Neuronal stem cell (in vitro differentiated cells): Measurements from ENCODE around the gene LGR6.

ENCODE experiments used
- DNase-seq: peaks from one replicate; pipeline ENCODE4 v3.0.0-alpha.2; 2013; ENCODE audit warnings: low spot score
- H2AFZ ChIP-seq: one replicate; pipeline ENCODE4 v1.6.1; 2013; ENCODE audit warnings: mild to moderate bottlenecking, low read length, inconsistent platforms
- H2AK5ac ChIP-seq: 2 replicates; pipeline ENCODE4 v1.6.1; 2013; ENCODE audit warnings: low read depth, mild to moderate bottlenecking, inconsistent platforms, low read length, moderate library complexity, mixed read lengths
- H2BK120ac ChIP-seq: 2 replicates; pipeline ENCODE4 v1.6.1; 2013; ENCODE audit warnings: low read depth, mild to moderate bottlenecking, inconsistent platforms, low read length, moderate library complexity, mixed read lengths
- H2BK12ac ChIP-seq: one replicate; pipeline ENCODE4 v1.6.1; 2013; ENCODE audit warnings: low read length, inconsistent platforms
- H2BK15ac ChIP-seq: 2 replicates; pipeline ENCODE4 v1.6.1; 2013; ENCODE audit warnings: mild to moderate bottlenecking, low read length, inconsistent platforms, mixed read lengths
- H2BK5ac ChIP-seq: one replicate; pipeline ENCODE4 v1.6.1; 2013; ENCODE audit warnings: inconsistent platforms, mild to moderate bottlenecking, low read length, moderate library complexity
- H3K14ac ChIP-seq: one replicate; pipeline ENCODE4 v1.6.1; 2013; ENCODE audit warnings: low read length, inconsistent platforms
- H3K18ac ChIP-seq: 2 replicates; pipeline ENCODE4 v1.6.1; 2013; ENCODE audit warnings: low read length, inconsistent platforms
- H3K23ac ChIP-seq: 2 replicates; pipeline ENCODE4 v1.6.1; 2013; ENCODE audit warnings: low read depth, mild to moderate bottlenecking, mixed read lengths, low read length, inconsistent platforms; ENCODE audit not compliant: poor library complexity
- H3K27ac ChIP-seq: replicated peaks from 3 replicates; pipeline ENCODE4 v1.5.1; 2013; ENCODE audit warnings: low read length, inconsistent platforms
- H3K27me3 ChIP-seq, 3 experiments: 2 replicates each; pipeline ENCODE4 v1.6.1; 2013; ENCODE audit warnings: low read length in 3 of 3, mild to moderate bottlenecking in 2 of 3, inconsistent platforms in 1 of 3, low read depth in 1 of 3, mixed read lengths in 1 of 3, moderate library complexity in 1 of 3; ENCODE audit not compliant: control insufficient read depth in 3 of 3, insufficient read depth in 3 of 3
- H3K36me3 ChIP-seq, 2 donors: replicated peaks in 1 of 2; 2 replicates each; pipeline ENCODE4 v1.6.1; 2013; ENCODE audit warnings: low read length in 2 of 2; ENCODE audit not compliant: control insufficient read depth in 2 of 2, insufficient read depth in 2 of 2
- H3K4ac ChIP-seq: 2 replicates; pipeline ENCODE4 v1.6.1; 2013; ENCODE audit warnings: inconsistent platforms, mild to moderate bottlenecking, low read length, moderate library complexity
- H3K4me1 ChIP-seq, 2 donors: 1 replicate in 1 of 2; 2 replicates in 1 of 2; pipeline ENCODE4 v1.6.1; 2013; ENCODE audit warnings: low read length in 2 of 2, low read depth in 1 of 2; ENCODE audit not compliant: control insufficient read depth in 2 of 2, insufficient read depth in 1 of 2
- H3K4me2 ChIP-seq: one replicate; pipeline ENCODE4 v1.6.1; 2013; ENCODE audit warnings: mild to moderate bottlenecking, low read length, inconsistent platforms; ENCODE audit not compliant: insufficient read depth, poor library complexity, severe bottlenecking
- H3K4me3 ChIP-seq, 2 donors: 2 replicates each; pipeline ENCODE4 v1.5.1; 2013; ENCODE audit warnings: low read length in 2 of 2, mild to moderate bottlenecking in 2 of 2, inconsistent platforms in 1 of 2, moderate library complexity in 1 of 2
- H3K79me1 ChIP-seq: one replicate; pipeline ENCODE4 v1.6.1; 2013; ENCODE audit warnings: low read depth, mild to moderate bottlenecking, inconsistent platforms, low read length, moderate library complexity
- H3K9ac ChIP-seq: one replicate; pipeline ENCODE4 v1.6.1; 2013; ENCODE audit warnings: mild to moderate bottlenecking, low read depth, low read length, inconsistent platforms; ENCODE audit not compliant: poor library complexity
- H3K9me3 ChIP-seq, 2 donors: replicated peaks in 1 of 2; 2 replicates each; pipeline versions ENCODE3 to v1.6.1; 2013; ENCODE audit warnings: low read length in 2 of 2, mild to moderate bottlenecking in 2 of 2, inconsistent platforms in 1 of 2, low read depth in 1 of 2, mixed read lengths in 1 of 2, moderate library complexity in 1 of 2; ENCODE audit not compliant: control insufficient read depth in 2 of 2, insufficient read depth in 1 of 2
- H4K8ac ChIP-seq: one replicate; pipeline ENCODE4 v1.6.1; 2013; ENCODE audit warnings: low read depth, mild to moderate bottlenecking, inconsistent platforms, low read length, moderate library complexity
- H4K91ac ChIP-seq: one replicate; pipeline ENCODE4 v1.6.1; 2013; ENCODE audit warnings: low read length, low read depth, mild to moderate bottlenecking, inconsistent platforms; ENCODE audit not compliant: poor library complexity
- WGBS, 2 donors: extraction: QIAGEN DNeasy Blood & Tissue Kit; methylation state at CpG; one replicate each; pipeline ENCODE4 v1.1.7; 2013; ENCODE audit warnings: missing lambda C conversion rate in 2 of 2, mixed read lengths in 1 of 2; ENCODE audit not compliant: insufficient read length in 2 of 2, insufficient replicate concordance in 1 of 2; ENCODE audit errors: extremely low coverage in 2 of 2; 5-methylcytosine and 5-hydroxymethylcytosine counted together

LGR6 gene

GRCh38 chr1:202276081-202276715 is 82.6 kb downstream of the LGR6 start:
- no peak overlapping the region for H3K4ac ChIP-seq
- no peak overlapping the region for H3K23ac ChIP-seq
- H3K27ac ChIP-seq: no peak overlapping the region
- no peak overlapping the region for H2AFZ ChIP-seq
- H3K27me3 ChIP-seq: peaks cover 0 to 40% (median 2%) of the 10 kb centered on the region in 3 experiments
- no peak overlapping the region for H4K91ac ChIP-seq
- H3K18ac ChIP-seq: peak overlapping the region; percentile 33
- no peaks in the 10 kb centered on the region for H3K9me3 ChIP-seq
- no peak overlapping the region for H2BK120ac ChIP-seq
- no peaks in the 10 kb centered on the region for H3K4me1 ChIP-seq
- H2AK5ac ChIP-seq: peak overlapping the region; percentile 27
- H2BK15ac ChIP-seq: no peak overlapping the region
- no peak overlapping the region for H3K4me3 ChIP-seq
- no peak overlapping the region for H3K9ac ChIP-seq
- no peak overlapping the region for H2BK12ac ChIP-seq
- no peaks in the 10 kb centered on the region for H3K79me1 ChIP-seq
- DNase-seq: no peak
- no CpG with 5 or more reads among the region's 11 CpGs for WGBS, 2 donors
- H2BK5ac ChIP-seq: no peak overlapping the region
- peak overlapping the region; percentile 32 for H3K14ac ChIP-seq
- H4K8ac ChIP-seq: no peak overlapping the region
- H3K4me2 ChIP-seq: no peak overlapping the region
- H3K36me3 ChIP-seq: no peaks in the 10 kb centered on the region

GRCh38 chr1:202276920-202277319 is 83.3 kb downstream of the LGR6 start:
- Histone ChIP-seq H2BK5ac (no peak overlapping the region), H3K27me3 (peaks cover 0 to 43% (median 2%) of the 10 kb centered on the region in 3 experiments), H3K4ac (no peak overlapping the region), H3K4me1 (no peaks in the 10 kb centered on the region), H3K4me2 (no peak overlapping the region), H3K36me3 (no peaks in the 10 kb centered on the region), H3K14ac (no peak overlapping the region), H2AFZ (no peak overlapping the region), H3K18ac (no peak overlapping the region), H4K8ac (no peak overlapping the region), H3K27ac (no peak overlapping the region), H3K23ac (no peak overlapping the region), H2AK5ac (no peak overlapping the region), H3K4me3 (no peak overlapping the region), H3K79me1 (no peaks in the 10 kb centered on the region), H2BK120ac (no peak overlapping the region), H4K91ac (no peak overlapping the region), H2BK12ac (no peak overlapping the region), H3K9me3 (no peaks in the 10 kb centered on the region), H2BK15ac (no peak overlapping the region), H3K9ac (no peak overlapping the region)
- no CpG with 5 or more reads among the region's 3 CpGs for WGBS, 2 donors
- no peak for DNase-seq

- Histone ChIP-seq H3K4me1 (peaks cover 0 to 2% of the 10 kb centered on the region in 2 donors), H3K18ac (no peak overlapping the region), H3K14ac (no peak overlapping the region), H3K27ac (no peak overlapping the region), H3K4ac (no peak overlapping the region), H3K4me3 (no peak overlapping the region), H3K23ac (no peak overlapping the region), H3K4me2 (no peak overlapping the region), H2AK5ac (no peak overlapping the region), H3K27me3 (peaks cover 0 to 51% (median under 1%) of the 10 kb centered on the region in 3 experiments), H4K8ac (no peak overlapping the region), H4K91ac (no peak overlapping the region), H3K9ac (no peak overlapping the region), H2BK15ac (no peak overlapping the region), H3K9me3 (no peaks in the 10 kb centered on the region), H3K36me3 (no peaks in the 10 kb centered on the region), H2BK120ac (no peak overlapping the region), H2BK5ac (no peak overlapping the region), H2BK12ac (no peak overlapping the region), H2AFZ (no peak overlapping the region), H3K79me1 (no peaks in the 10 kb centered on the region)
- no peak for DNase-seq
- WGBS, 2 donors: no CpG with 5 or more reads among the region's 2 CpGs
Observed at GRCh38 chr1:202278751-202279150, 85.2 kb downstream of the LGR6 start.

GRCh38 chr1:202279806-202280205 is 86.2 kb downstream of the LGR6 start:
- H3K27me3 ChIP-seq: peaks cover 0 to 60% (median 0%) of the 10 kb centered on the region in 3 experiments
- H3K9me3 ChIP-seq: no peaks in the 10 kb centered on the region
- no peak overlapping the region for H3K27ac ChIP-seq
- no peak overlapping the region for H2BK120ac ChIP-seq
- H3K79me1 ChIP-seq: no peaks in the 10 kb centered on the region
- H3K9ac ChIP-seq: no peak overlapping the region
- no peak overlapping the region for H3K4me3 ChIP-seq
- H3K4ac ChIP-seq: no peak overlapping the region
- no peaks in the 10 kb centered on the region for H3K36me3 ChIP-seq
- H2AK5ac ChIP-seq: no peak overlapping the region
- no CpG with 5 or more reads among the region's 2 CpGs for WGBS, 2 donors
- peaks cover 0 to 2% of the 10 kb centered on the region in 2 donors for H3K4me1 ChIP-seq
- DNase-seq: no peak
- no peak overlapping the region for H2BK5ac ChIP-seq
- no peak overlapping the region for H4K91ac ChIP-seq
- no peak overlapping the region for H2AFZ ChIP-seq
- H4K8ac ChIP-seq: no peak overlapping the region
- H3K14ac ChIP-seq: no peak overlapping the region
- no peak overlapping the region for H2BK15ac ChIP-seq
- no peak overlapping the region for H3K4me2 ChIP-seq
- H3K23ac ChIP-seq: no peak overlapping the region
- no peak overlapping the region for H2BK12ac ChIP-seq
- H3K18ac ChIP-seq: no peak overlapping the region
